ENCODE data around the gene LTB. TPM values are rescaled to one million over a fixed set of nuclear protein-coding genes. Genes with fewer than 3 reads are reported as not detected.

The LTB gene
- polyA plus RNA-seq, 1 of the 3 experiments (the other 2 are of a cell fraction) = 0.10 TPM

- H4K20me1 ChIP-seq (ENCODE audit: insufficient read depth) = no peaks in the 10 kb centered on the region
- no peaks in the 10 kb centered on the region for H3K9me3 ChIP-seq
- H3K79me2 ChIP-seq (ENCODE audit: insufficient read depth) = no peaks in the 10 kb centered on the region
- no peak overlapping the region for H3K27ac ChIP-seq (ENCODE audit: low read depth in 2 of 2, low read length in 1 of 2)
- 58% methylated on average over 9 of the region's 9 CpGs for WGBS (ENCODE audit: low lambda C conversion rate)
- no peak overlapping the region for H3K9ac ChIP-seq
- no peaks in the 10 kb centered on the region for H3K27me3 ChIP-seq (ENCODE audit: insufficient read depth)
- DNase-seq = no peak
- H3K36me3 ChIP-seq (replicated peaks in 1 of 2; ENCODE audit: control insufficient read depth in 1 of 2, insufficient read depth in 2 of 2, low read length in 1 of 2) = no peaks in the 10 kb centered on the region
- no peak overlapping the region for H3K4me3 ChIP-seq (ENCODE audit: low read depth in 2 of 2, low read length in 1 of 2)
- H3K9me2 ChIP-seq = no peaks in the 10 kb centered on the region
- no peak overlapping the region for H2AFZ ChIP-seq (ENCODE audit: low read depth)
- H3K4me2 ChIP-seq = no peak overlapping the region
- POLR2A ChIA-PET = interaction anchor here (0.6 kb wide), 1 partner anchor 41 kb away, joined by 3 read pairs; no protein-coding TSS in a partner anchor
- H3F3A ChIP-seq (replicated peaks; ENCODE audit: insufficient read depth) = no peaks in the 10 kb centered on the region
- CTCF ChIA-PET = interaction anchor here (1.1 to 17.6 kb wide), 6 partner anchors 8 to 43 kb away, joined by 3 to 312 read pairs (median 12); partner anchors contain the start of genes ATP6V1G2 and LTB
- no peak for TF ChIP-seq POLR2AphosphoS5 (IDR thresholded peaks at IDR 0.05; ENCODE audit: low read depth, low read length)
- TF ChIP-seq ELF1 (IDR thresholded peaks at IDR 0.05) = no peak
- TF ChIP-seq FOXM1 (IDR thresholded peaks at IDR 0.05; ENCODE audit: low read depth) = no peak
- TF ChIP-seq YY1 (IDR thresholded peaks at IDR 0.05; ENCODE audit: low read depth) = no peak
- TF ChIP-seq CHD2 (IDR thresholded peaks at IDR 0.05; ENCODE audit: low read length, partially characterized antibody) = no peak
- no peak for TF ChIP-seq RAD21 (IDR thresholded peaks at IDR 0.05; ENCODE audit: low read length)
- TF ChIP-seq, protein P1, sequence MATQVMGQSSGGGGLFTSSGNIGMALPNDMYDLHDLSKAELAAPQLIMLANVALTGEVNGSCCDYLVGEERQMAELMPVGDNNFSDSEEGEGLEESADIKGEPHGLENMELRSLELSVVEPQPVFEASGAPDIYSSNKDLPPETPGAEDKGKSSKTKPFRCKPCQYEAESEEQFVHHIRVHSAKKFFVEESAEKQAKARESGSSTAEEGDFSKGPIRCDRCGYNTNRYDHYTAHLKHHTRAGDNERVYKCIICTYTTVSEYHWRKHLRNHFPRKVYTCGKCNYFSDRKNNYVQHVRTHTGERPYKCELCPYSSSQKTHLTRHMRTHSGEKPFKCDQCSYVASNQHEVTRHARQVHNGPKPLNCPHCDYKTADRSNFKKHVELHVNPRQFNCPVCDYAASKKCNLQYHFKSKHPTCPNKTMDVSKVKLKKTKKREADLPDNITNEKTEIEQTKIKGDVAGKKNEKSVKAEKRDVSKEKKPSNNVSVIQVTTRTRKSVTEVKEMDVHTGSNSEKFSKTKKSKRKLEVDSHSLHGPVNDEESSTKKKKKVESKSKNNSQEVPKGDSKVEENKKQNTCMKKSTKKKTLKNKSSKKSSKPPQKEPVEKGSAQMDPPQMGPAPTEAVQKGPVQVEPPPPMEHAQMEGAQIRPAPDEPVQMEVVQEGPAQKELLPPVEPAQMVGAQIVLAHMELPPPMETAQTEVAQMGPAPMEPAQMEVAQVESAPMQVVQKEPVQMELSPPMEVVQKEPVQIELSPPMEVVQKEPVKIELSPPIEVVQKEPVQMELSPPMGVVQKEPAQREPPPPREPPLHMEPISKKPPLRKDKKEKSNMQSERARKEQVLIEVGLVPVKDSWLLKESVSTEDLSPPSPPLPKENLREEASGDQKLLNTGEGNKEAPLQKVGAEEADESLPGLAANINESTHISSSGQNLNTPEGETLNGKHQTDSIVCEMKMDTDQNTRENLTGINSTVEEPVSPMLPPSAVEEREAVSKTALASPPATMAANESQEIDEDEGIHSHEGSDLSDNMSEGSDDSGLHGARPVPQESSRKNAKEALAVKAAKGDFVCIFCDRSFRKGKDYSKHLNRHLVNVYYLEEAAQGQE (IDR thresholded peaks at IDR 0.05; ENCODE audit: low read depth, low read length) = no peak
- TF ChIP-seq TAF1 (IDR thresholded peaks at IDR 0.05; ENCODE audit: borderline replicate concordance, low read depth, low read length) = no peak
- TF ChIP-seq TCF12 (IDR thresholded peaks at IDR 0.05) = no peak
- H3K4me1 ChIP-seq (ENCODE audit: control insufficient read depth in 1 of 2, insufficient read depth in 2 of 2, low read depth in 1 of 2, low read length in 1 of 2) = no peaks in the 10 kb centered on the region; a peak in 1 of 4 replicates
Measured at GRCh38 chr6:31588871-31589650, 6.8 kb upstream of the LTB start.

- no peaks in the 10 kb centered on the region for H3K9me2 ChIP-seq
- TF ChIP-seq, protein P1 (IDR thresholded peaks at IDR 0.05; ENCODE audit: low read depth, low read length) = no peak
- TF ChIP-seq GATA2 (CRISPR knock-in tag; IDR thresholded peaks at IDR 0.05) = no peak
Measured at GRCh38 chr6:31587791-31588777, 5.9 kb upstream of the LTB start.

More at GRCh38 chr6:31587791-31588777, 5.9 kb upstream of the LTB start:
- no peaks in the 10 kb centered on the region for H4K20me1 ChIP-seq (ENCODE audit: insufficient read depth)
- H3K9me3 ChIP-seq = no peaks in the 10 kb centered on the region
- no peak overlapping the region for H3K4me3 ChIP-seq (ENCODE audit: low read depth in 2 of 2, low read length in 1 of 2)
- H3K4me2 ChIP-seq = no peak overlapping the region
- DNase-seq = no peak
- H3F3A ChIP-seq (replicated peaks; ENCODE audit: insufficient read depth) = no peaks in the 10 kb centered on the region
- no peaks in the 10 kb centered on the region for H3K36me3 ChIP-seq (replicated peaks in 1 of 2; ENCODE audit: control insufficient read depth in 1 of 2, insufficient read depth in 2 of 2, low read length in 1 of 2)
- H3K79me2 ChIP-seq (ENCODE audit: insufficient read depth) = no peaks in the 10 kb centered on the region
- CTCF ChIA-PET = interaction anchor here (1.5 to 17.6 kb wide), 6 partner anchors 7 to 42 kb away, joined by 3 to 312 read pairs (median 14); partner anchors contain the start of genes ATP6V1G2, LTB and NFKBIL1
- no peaks in the 10 kb centered on the region; a peak in 1 of 4 replicates for H3K4me1 ChIP-seq (ENCODE audit: control insufficient read depth in 1 of 2, insufficient read depth in 2 of 2, low read depth in 1 of 2, low read length in 1 of 2)
- H3K27ac ChIP-seq (ENCODE audit: low read depth in 2 of 2, low read length in 1 of 2) = no peak overlapping the region
- no peak overlapping the region for H3K9ac ChIP-seq
- POLR2A ChIA-PET = no interaction called here
- 82% methylated on average over 11 of the region's 12 CpGs for WGBS (ENCODE audit: low lambda C conversion rate)
- H3K27me3 ChIP-seq (ENCODE audit: insufficient read depth) = no peaks in the 10 kb centered on the region
- H2AFZ ChIP-seq (ENCODE audit: low read depth) = no peak overlapping the region
